ENCODE measurements around the gene MARK4. TPM values are rescaled to one million over a fixed set of nuclear protein-coding genes. Genes with fewer than 3 reads are reported as not detected.
A peak's percentile ranks its signal among the peaks of the same experiment; 100 is the strongest.

Gene MARK4
- total and polyA plus RNA-seq, 2 experiments from 2014 or later, result 16.6 to 38.6 TPM

- H3K9me3 Mint-ChIP-seq, result no peaks in the 10 kb centered on the region
- peak overlapping the region; percentile 88 for H3K4me2 ChIP-seq
- H3K4me1 ChIP-seq (ENCODE audit: insufficient read depth), result peaks cover 7% of the 10 kb centered on the region; the same call in 1 of the 2 replicates
- no peaks in the 10 kb centered on the region for H3K9me2 ChIP-seq (ENCODE audit: insufficient read depth)
- H3K27me3 ChIP-seq (ENCODE audit: insufficient read depth), result peaks cover 20% of the 10 kb centered on the region
- H3K4me1 Mint-ChIP-seq, result peaks cover 16% of the 10 kb centered on the region
- peak overlapping the region; percentile 67 for H3K4me3 ChIP-seq
- ATAC-seq (peak; percentile 3; the same call in 2 of the 3 replicates), DNase-seq (ENCODE audit: low spot score) (peak; percentile 37)
- H3K36me3 ChIP-seq (ENCODE audit: insufficient read depth), result no peaks in the 10 kb centered on the region
- H3K79me2 ChIP-seq (replicated peaks; ENCODE audit: insufficient read depth), result peaks cover 20% of the 10 kb centered on the region
- no peak for TF ChIP-seq REST (IDR thresholded peaks at IDR 0.05; ENCODE audit: unreplicated experiment)
- no peak for TF ChIP-seq EZH2phosphoT487 (IDR thresholded peaks at IDR 0.05; ENCODE audit: unreplicated experiment)
- no peak for TF ChIP-seq ZNF462 (CRISPR knock-in tag; IDR thresholded peaks at IDR 0.05)
- no peak for TF ChIP-seq CREB1 (CRISPR knock-in tag; IDR thresholded peaks at IDR 0.05; ENCODE audit: low read depth)
- no peak overlapping the region for H3K27ac ChIP-seq (ENCODE audit: low read depth)
- peaks cover 20% of the 10 kb centered on the region for H3K27me3 Mint-ChIP-seq (ENCODE audit: insufficient read depth, low read depth, poor library complexity)
- peaks cover 4% of the 10 kb centered on the region; the same call in 1 of the 2 replicates for H3F3A ChIP-seq (replicated peaks; ENCODE audit: low read depth)
- H3K4me3 Mint-ChIP-seq, result peak overlapping the region; percentile 81
- H4K20me1 ChIP-seq (replicated peaks; ENCODE audit: insufficient read depth), result peaks cover 10% of the 10 kb centered on the region
- H3K36me3 Mint-ChIP-seq (ENCODE audit: low read depth), result no peaks in the 10 kb centered on the region
- peak overlapping the region; percentile 97 for H2AFZ ChIP-seq
- no peak overlapping the region for H3K27ac Mint-ChIP-seq
Observed at GRCh38 chr19:45250216-45250831, 747 bp upstream of the MARK4 start.
